K562 (cell line): ENCODE data around the gene MADCAM1. TPM values are rescaled to one million over a fixed set of nuclear protein-coding genes. Genes with fewer than 3 reads are reported as not detected.

ENCODE experiments used
- ASH1L ChIP-seq: fragments of 450-650 bp; IDR thresholded peaks from 2 replicates; pipeline ENCODE4 v1.6.1; 2018; ENCODE audit warnings: borderline replicate concordance, mild to moderate bottlenecking, low read depth; ENCODE audit not compliant: partially characterized antibody
- CBFB ChIP-seq: sonication (generic); formaldehyde crosslinking; IDR thresholded peaks from 2 replicates; pipeline ENCODE4 v1.4.0; 2020; ENCODE audit warnings: mild to moderate bottlenecking, missing genetic modification reagents
- CBX3 ChIP-seq, 2 experiments: IDR thresholded peaks; 1 replicate in 1 of 2; 2 replicates in 1 of 2; pipeline ENCODE4 v1.6.1; 2012; ENCODE audit warnings: inconsistent platforms in 2 of 2, low read length in 2 of 2, borderline replicate concordance in 1 of 2, control low read depth in 1 of 2
- CEBPZ ChIP-seq: fragments of 150-350 bp; IDR thresholded peaks from 2 replicates; pipeline ENCODE4 v1.6.1; 2014; ENCODE audit warnings: low read depth, mild to moderate bottlenecking, low read length, borderline replicate concordance
- CHD4 ChIP-seq: fragments of 200-600 bp; sonication (generic); IDR thresholded peaks from 3 replicates; pipeline ENCODE4 v1.6.1; 2012; ENCODE audit warnings: low read depth, mild to moderate bottlenecking, mixed read lengths, low read length, inconsistent platforms; ENCODE audit not compliant: insufficient read depth, insufficient replicate concordance, poor library complexity, severe bottlenecking
- DIDO1 ChIP-seq: fragments of 450-650 bp; IDR thresholded peaks from 2 replicates; pipeline ENCODE4 v1.6.1; 2016; ENCODE audit warnings: low read depth, missing biosample characterization, missing genetic modification characterization
- ELF1 ChIP-seq: fragments of 200-800 bp; sonication (Bioruptor generic); IDR thresholded peaks from 2 replicates; pipeline ENCODE4 v1.6.1; 2016; ENCODE audit warnings: missing genetic modification characterization, missing compliant biosample characterization
- FIP1L1 ChIP-seq: fragments of 200-400 bp; formaldehyde crosslinking; IDR thresholded peaks from 2 replicates; pipeline ENCODE4 v1.6.1; 2018; ENCODE audit warnings: mild to moderate bottlenecking, low read depth, low read length; ENCODE audit not compliant: poor library complexity, severe bottlenecking
- FOXK2 ChIP-seq, 2 experiments: fragments of 450-650 bp; IDR thresholded peaks in 1 of 2; conservative IDR thresholded peaks in 1 of 2; 2 replicates each; pipeline ENCODE4 v1.6.1; 2016; ENCODE audit warnings: low read depth in 2 of 2, mild to moderate bottlenecking in 1 of 2
- MED1 ChIP-seq: sonication (generic); formaldehyde crosslinking; IDR thresholded peaks from 2 replicates; pipeline ENCODE4 v1.8.1; 2023; ENCODE audit warnings: missing genetic modification reagents, borderline replicate concordance
- MTA3 ChIP-seq: fragments of 450-650 bp; formaldehyde crosslinking; IDR thresholded peaks from 2 replicates; pipeline ENCODE4 v1.6.1; 2017; ENCODE audit warnings: mild to moderate bottlenecking, borderline replicate concordance
- RNF2 ChIP-seq: sonication (generic); IDR thresholded peaks from 2 replicates; pipeline ENCODE4 v1.6.1; 2016
- TOE1 ChIP-seq, 2 experiments: fragments of 450-650 bp in 1 of 2; sonication (generic) in 1 of 2; formaldehyde crosslinking in 1 of 2; IDR thresholded peaks; 2 replicates each; pipeline versions ENCODE4 v1.7.1 to v1.8.0; 2016 to 2022; ENCODE audit warnings: borderline replicate concordance in 2 of 2, mild to moderate bottlenecking in 2 of 2, antibody characterized with exemption in 1 of 2, inconsistent platforms in 1 of 2, low read depth in 1 of 2, missing genetic modification reagents in 1 of 2, moderate library complexity in 1 of 2
- ZBTB7A ChIP-seq: IDR thresholded peaks from 2 replicates; pipeline ENCODE4 v1.6.1; 2011; ENCODE audit warnings: low read depth, mild to moderate bottlenecking, low read length, moderate library complexity, borderline replicate concordance; ENCODE audit not compliant: control insufficient read depth
- ZNF133 ChIP-seq: fragments of 250-450 bp; sonication (Bioruptor Pico); IDR thresholded peaks from 2 replicates; pipeline ENCODE4 v1.4.0; 2020; ENCODE audit warnings: mild to moderate bottlenecking
- ZNF511 ChIP-seq: sonication (generic); formaldehyde crosslinking; IDR thresholded peaks from 2 replicates; pipeline ENCODE4 v1.8.0; 2022; ENCODE audit warnings: mild to moderate bottlenecking, missing genetic modification reagents
- ZNF512 ChIP-seq: IDR thresholded peaks from 2 replicates; pipeline ENCODE4 v1.6.1; 2016; ENCODE audit warnings: missing genetic modification characterization, missing compliant biosample characterization
- ZNF695 ChIP-seq: fragments of 450-650 bp; formaldehyde crosslinking; IDR thresholded peaks from 2 replicates; pipeline ENCODE4 v1.4.0; 2020; ENCODE audit warnings: mild to moderate bottlenecking, moderate library complexity
- polyA plus RNA-seq, 8 experiments: library from polyadenylated mRNA; depleted of rRNA in 4 of 8; stranded (reverse) in 5 of 8; unstranded in 3 of 8; fragments of >200 nt; fragmentation: Nextera tagmentation in 2 of 8; fragmentation: Illumina TruSeq in 1 of 8; extraction: Ambion mirVana in 2 of 8; extraction: Trizol in 1 of 8; gene quantifications; 2 replicates each; pipeline versions ENCODE4 v1.2.1 to v1.2.3, GENCODE V29; 2011 to 2014; ENCODE audit warnings: inconsistent platforms in 1 of 8, missing spikeins in 1 of 8
- total RNA-seq, 7 experiments: library from RNA; depleted of rRNA in 6 of 7; stranded (reverse); fragments of >200 nt in 6 of 7; fragmentation: Illumina TruSeq in 2 of 7; extraction: Trizol in 2 of 7; gene quantifications; 2 replicates each; pipeline versions ENCODE4 v1.2.1 to v1.2.3, GENCODE V29; 2011 to 2021; ENCODE audit warnings: low replicate concordance in 1 of 7
- TF ChIP-seq, protein P1 (sequence below): fragments of 250-450 bp; sonication (Bioruptor Pico); IDR thresholded peaks from 2 replicates; pipeline ENCODE4 v1.9.0; 2021; ENCODE audit warnings: mild to moderate bottlenecking
- TF ChIP-seq, protein P2 (sequence below): fragments of 250-450 bp; sonication (Bioruptor Pico); IDR thresholded peaks from 2 replicates; pipeline ENCODE4 v1.8.0; 2022; ENCODE audit warnings: moderate library complexity, mild to moderate bottlenecking, inconsistent platforms

Gene MADCAM1
- total and polyA plus RNA-seq, 9 of the 15 experiments (the other 6 are each of a cell fraction or from before 2014, with no cell fraction given): 0.09 to 0.36 (median 0.09) TPM; not detected in 6

GRCh38 chr19:510606-511100 lies 14.4 kb downstream of the MADCAM1 start (continued):
- TF ChIP-seq FIP1L1: peak; percentile 63
- peak in 1 of 2 experiments; percentile 88; a peak in 1 of 3 replicates for TF ChIP-seq CBX3 (IDR thresholded peaks at IDR 0.05; ENCODE audit: borderline replicate concordance in 1 of 2, low read length in 2 of 2)
- TF ChIP-seq ZBTB7A: peak; percentile 76; the same call in 1 of the 2 replicates
- TF ChIP-seq ZNF695 (CRISPR knock-in tag): no peak
- no peak for TF ChIP-seq ZNF133 (CRISPR knock-in tag)
- no peak for TF ChIP-seq DIDO1
- TF ChIP-seq MED1 (CRISPR knock-in tag): no peak
- TF ChIP-seq ZNF512 (tag): no peak
- no peak for TF ChIP-seq FOXK2 (conservative IDR thresholded peaks at IDR 0.05 in 1 of 2, IDR thresholded peaks at IDR 0.05 in 1 of 2; ENCODE audit: low read depth in 2 of 2)
- no peak for TF ChIP-seq ELF1
- no peak for TF ChIP-seq MTA3
- no peak for TF ChIP-seq ASH1L
- TF ChIP-seq CEBPZ: no peak
- no peak for TF ChIP-seq CBFB
- peak; percentile 31; the same call in 1 of the 2 replicates for TF ChIP-seq ZNF511 (CRISPR knock-in tag)
- TF ChIP-seq, protein P1, sequence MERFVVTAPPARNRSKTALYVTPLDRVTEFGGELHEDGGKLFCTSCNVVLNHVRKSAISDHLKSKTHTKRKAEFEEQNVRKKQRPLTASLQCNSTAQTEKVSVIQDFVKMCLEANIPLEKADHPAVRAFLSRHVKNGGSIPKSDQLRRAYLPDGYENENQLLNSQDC: no peak
- TF ChIP-seq, protein P2, sequence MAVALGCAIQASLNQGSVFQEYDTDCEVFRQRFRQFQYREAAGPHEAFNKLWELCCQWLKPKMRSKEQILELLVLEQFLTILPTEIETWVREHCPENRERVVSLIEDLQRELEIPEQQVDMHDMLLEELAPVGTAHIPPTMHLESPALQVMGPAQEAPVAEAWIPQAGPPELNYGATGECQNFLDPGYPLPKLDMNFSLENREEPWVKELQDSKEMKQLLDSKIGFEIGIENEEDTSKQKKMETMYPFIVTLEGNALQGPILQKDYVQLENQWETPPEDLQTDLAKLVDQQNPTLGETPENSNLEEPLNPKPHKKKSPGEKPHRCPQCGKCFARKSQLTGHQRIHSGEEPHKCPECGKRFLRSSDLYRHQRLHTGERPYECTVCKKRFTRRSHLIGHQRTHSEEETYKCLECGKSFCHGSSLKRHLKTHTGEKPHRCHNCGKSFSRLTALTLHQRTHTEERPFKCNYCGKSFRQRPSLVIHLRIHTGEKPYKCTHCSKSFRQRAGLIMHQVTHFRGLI (CRISPR knock-in tag): no peak
- peak; percentile 50; the same call in 1 of the 2 replicates for TF ChIP-seq TOE1 (IDR thresholded peaks at IDR 0.05; ENCODE audit: borderline replicate concordance)
- TF ChIP-seq TOE1 (CRISPR knock-in tag; IDR thresholded peaks at IDR 0.05; ENCODE audit: borderline replicate concordance, low read depth): peak; percentile 36; the same call in 1 of the 2 replicates
- no peak for TF ChIP-seq CHD4
- TF ChIP-seq RNF2: no peak
